Measurements from ENCODE around the gene ME1.

- no peak for TF ChIP-seq POLR2AphosphoS5 (IDR thresholded peaks at IDR 0.05)
- no peak for TF ChIP-seq CTCF (IDR thresholded peaks at IDR 0.05)
Measured at GRCh38 chr6:83169511-83169910, 261.3 kb downstream of the ME1 start.

All from prostate gland (tissue), 2 donors.